Small intestine (tissue), 7 donors: ENCODE data around the gene KRT86. TPM values are rescaled to one million over a fixed set of nuclear protein-coding genes. Genes with fewer than 3 reads are reported as not detected.

Experiments used
- DNase-seq, 2 donors: peaks; one replicate each; pipeline versions ENCODE4 v3.0.0 to v3.0.0-alpha.2; 2013
- FAIRE-seq: peaks from 2 replicates; lab custom pipeline; 2012; peaks lifted over from hg19 to GRCh38; lab: Jason Lieb, UNC
- H3K27ac ChIP-seq, 3 donors: one replicate each; pipeline ENCODE4 v1.5.1; 2013; ENCODE audit warnings: low read length in 2 of 3, mild to moderate bottlenecking in 2 of 3, control low read depth in 1 of 3, inconsistent platforms in 1 of 3, low read depth in 1 of 3, moderate library complexity in 1 of 3
- H3K27me3 ChIP-seq, 3 donors: one replicate each; pipeline ENCODE4 v1.6.1; 2013; ENCODE audit warnings: low read length in 3 of 3, inconsistent platforms in 1 of 3; ENCODE audit not compliant: control insufficient read depth in 3 of 3, insufficient read depth in 3 of 3
- H3K36me3 ChIP-seq, 3 donors: one replicate each; pipeline ENCODE4 v1.6.1; 2013; ENCODE audit warnings: low read length in 3 of 3, inconsistent platforms in 1 of 3, low read depth in 1 of 3, mild to moderate bottlenecking in 1 of 3, moderate library complexity in 1 of 3; ENCODE audit not compliant: control insufficient read depth in 3 of 3, insufficient read depth in 2 of 3
- H3K4me1 ChIP-seq, 3 donors: one replicate each; pipeline ENCODE4 v1.6.1; 2013; ENCODE audit warnings: low read length in 2 of 3, inconsistent platforms in 1 of 3, low read depth in 1 of 3, mild to moderate bottlenecking in 1 of 3, moderate library complexity in 1 of 3; ENCODE audit not compliant: control insufficient read depth in 3 of 3, insufficient read depth in 2 of 3
- H3K4me3 ChIP-seq, 3 donors: one replicate each; pipeline ENCODE4 v1.5.1; 2013; ENCODE audit warnings: low read length in 3 of 3, control low read depth in 1 of 3, inconsistent platforms in 1 of 3, low read depth in 1 of 3, mild to moderate bottlenecking in 1 of 3, moderate library complexity in 1 of 3
- H3K9me3 ChIP-seq, 2 donors: one replicate each; pipeline ENCODE4 v1.6.1; 2013; ENCODE audit warnings: low read depth in 1 of 2, low read length in 1 of 2; ENCODE audit not compliant: control insufficient read depth in 2 of 2, insufficient read depth in 1 of 2
- WGBS, 3 donors: extraction: QIAGEN DNeasy Blood & Tissue Kit; methylation state at CpG; one replicate each; pipeline ENCODE4 v1.1.7; 2013; 5-methylcytosine and 5-hydroxymethylcytosine counted together
- polyA plus RNA-seq, 4 donors: library from polyadenylated mRNA; stranded (reverse) in 3 of 4; unstranded in 1 of 4; fragments of 200-250 nt in 3 of 4; fragments of 120-200 nt in 1 of 4; gene quantifications; one replicate each; pipeline versions ENCODE4 v1.2.1 to v1.2.3, GENCODE V29; 2013
- donor health status: healthy with polysubstance abuse.
- donor health status: control.
- donor health status: control.
- donor health status: Bipolar disorder and iron deficiency.
- donor health status: healthy.

The KRT86 gene
- polyA plus RNA-seq, 4 donors: 0.01 to 0.84 (median 0.54) TPM; not detected in 1

DNA sequence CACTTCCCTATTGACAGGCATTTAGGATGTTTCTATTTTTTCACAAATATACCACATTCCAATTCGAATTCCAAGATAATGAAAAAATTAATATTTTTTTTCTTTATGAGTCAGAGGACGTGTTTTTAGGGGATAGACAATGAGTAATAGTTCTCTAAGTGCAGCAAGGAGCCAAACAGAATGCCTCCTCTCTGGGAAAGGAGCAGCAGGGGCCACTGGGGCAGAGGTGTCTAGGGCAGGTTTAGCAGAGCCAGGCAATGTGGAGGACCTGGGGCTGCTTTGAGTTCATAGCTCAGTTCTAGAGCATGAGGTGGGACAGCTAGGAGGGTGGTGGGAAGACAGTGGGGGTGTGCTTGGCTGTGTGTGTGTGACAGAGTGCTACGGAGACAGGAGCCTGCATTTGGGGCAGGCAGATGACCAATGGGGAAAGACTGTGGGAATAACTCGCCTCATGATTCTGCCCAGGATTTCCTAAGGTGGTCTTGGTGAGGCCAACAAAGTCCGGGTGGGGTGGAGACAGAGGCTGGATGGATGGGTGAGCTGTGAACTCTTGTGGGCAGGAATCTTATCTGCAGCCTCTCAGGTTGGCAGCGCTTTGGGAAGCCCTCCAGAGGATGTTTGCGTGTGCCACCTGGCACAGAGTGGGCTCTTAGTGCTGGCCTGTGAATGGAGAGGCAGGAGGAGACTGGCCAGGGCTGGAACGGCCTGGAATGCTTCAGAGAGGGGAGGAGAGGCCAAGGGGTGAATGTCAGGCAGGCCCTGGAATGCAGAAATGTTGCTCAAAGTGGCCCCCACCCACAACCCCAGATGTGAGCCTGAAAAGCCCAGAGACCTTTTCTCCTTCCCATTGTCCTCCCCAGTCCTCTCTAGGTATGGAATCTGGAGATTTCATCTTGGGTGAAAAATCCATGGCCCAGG lies 43.8 kb upstream of the KRT86 start:
- H3K27me3 ChIP-seq: peaks cover 0 to 22% (median 5%) of the 10 kb centered on the region in 3 donors
- FAIRE-seq: no peak
- H3K4me3 ChIP-seq: no peak overlapping the region
- H3K4me1 ChIP-seq: peaks cover 0 to 12% (median 0%) of the 10 kb centered on the region in 3 donors
- 62 to 65% (median 63%) methylated on average over 8 of the region's 8 CpGs for WGBS, 3 donors
- no peak for DNase-seq
- no peaks in the 10 kb centered on the region for H3K9me3 ChIP-seq
- no peaks in the 10 kb centered on the region for H3K36me3 ChIP-seq
- H3K27ac ChIP-seq: no peak overlapping the region

GRCh38 chr12:52231305-52232202 lies 42.9 kb upstream of the KRT86 start:
- no peak overlapping the region for H3K27ac ChIP-seq
- WGBS, 3 donors: 53 to 65% (median 60%) methylated on average over 16 of the region's 16 CpGs

DNA sequence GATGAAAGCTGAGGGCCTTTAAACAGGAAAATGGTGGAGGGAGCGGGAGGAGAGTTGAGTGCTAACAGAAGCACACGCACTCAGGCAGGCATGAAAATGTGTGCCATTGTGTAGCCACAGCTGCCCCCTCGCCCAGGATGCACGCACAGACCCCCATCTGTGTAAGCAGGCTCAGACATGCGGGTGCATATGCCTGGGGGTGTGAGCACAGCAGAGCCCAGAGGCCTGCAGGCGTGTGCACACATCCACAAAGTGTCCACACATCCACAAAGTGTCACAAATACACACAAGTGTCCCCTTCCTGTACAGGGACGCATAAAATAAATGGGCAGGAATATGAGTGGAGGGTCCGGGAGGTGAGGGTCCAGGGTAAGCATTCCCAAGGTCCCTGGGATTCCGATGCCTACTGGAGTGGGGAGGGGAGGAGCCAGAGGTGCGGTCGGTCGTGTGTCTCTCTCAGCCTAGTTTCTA lies 42.2 kb upstream of the KRT86 start:
- WGBS, 3 donors: 60 to 80% (median 76%) methylated on average over 12 of the region's 12 CpGs
- H3K27me3 ChIP-seq: peaks cover 0 to 22% (median 5%) of the 10 kb centered on the region in 3 donors
- DNase-seq (no peak), FAIRE-seq (no peak)
- H3K36me3 ChIP-seq: no peaks in the 10 kb centered on the region
- no peaks in the 10 kb centered on the region for H3K9me3 ChIP-seq
- peaks cover 0 to 23% (median 0%) of the 10 kb centered on the region in 3 donors for H3K4me1 ChIP-seq
- no peak overlapping the region for H3K4me3 ChIP-seq
- H3K27ac ChIP-seq: no peak overlapping the region

More at GRCh38 chr12:52231305-52232202, 42.9 kb upstream of the KRT86 start:
- Histone ChIP-seq H3K4me3 (no peak overlapping the region), H3K4me1 (peaks cover 0 to 20% (median 0%) of the 10 kb centered on the region in 3 donors), H3K9me3 (no peaks in the 10 kb centered on the region), H3K27me3 (peaks cover 0 to 22% (median 5%) of the 10 kb centered on the region in 3 donors), H3K36me3 (no peaks in the 10 kb centered on the region)
- FAIRE-seq (no peak), DNase-seq (no peak)

DNA sequence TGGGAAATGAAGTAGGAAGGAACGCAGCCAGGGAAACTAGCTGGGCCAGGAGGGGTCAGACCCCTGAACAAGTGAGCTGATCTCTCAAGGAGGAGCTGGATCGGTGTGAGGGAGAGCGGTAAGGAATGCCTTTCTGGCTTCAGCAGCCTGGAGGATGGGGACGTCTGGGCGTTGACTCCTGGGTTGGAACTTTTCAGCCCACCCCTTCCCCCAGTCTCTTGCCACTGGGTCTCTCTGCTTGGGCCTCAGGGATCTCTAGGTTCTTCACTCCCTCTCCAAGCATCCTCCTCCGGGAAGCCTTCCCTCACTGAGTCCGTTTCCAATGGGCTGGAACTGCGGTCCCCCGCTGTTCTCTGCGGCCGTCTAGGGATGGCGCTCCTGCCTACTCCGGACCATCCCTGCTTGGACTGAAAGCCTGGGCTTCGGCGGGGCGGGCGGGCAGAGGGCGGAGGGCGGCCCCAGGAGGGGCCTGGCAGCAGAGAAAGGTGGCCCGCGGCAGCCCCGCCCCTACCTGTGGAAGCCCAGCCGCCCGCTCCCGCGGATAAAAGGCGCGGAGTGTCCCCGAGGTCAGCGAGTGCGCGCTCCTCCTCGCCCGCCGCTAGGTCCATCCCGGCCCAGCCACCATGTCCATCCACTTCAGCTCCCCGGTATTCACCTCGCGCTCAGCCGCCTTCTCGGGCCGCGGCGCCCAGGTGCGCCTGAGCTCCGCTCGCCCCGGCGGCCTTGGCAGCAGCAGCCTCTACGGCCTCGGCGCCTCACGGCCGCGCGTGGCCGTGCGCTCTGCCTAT lies 41.6 kb upstream of the KRT86 start, which contains the start of gene KRT7:
Gene KRT7 (plus strand): TSS at position 570 of the 788 bp plus-strand sequence. CDS start 54 bp downstream, at position 624.
- Histone ChIP-seq H3K27ac (no peak within 1 kb of the TSS), H3K36me3 (no peaks in the 10 kb centered on the region), H3K27me3 (peaks cover 0 to 22% (median 5%) of the 10 kb centered on the region in 3 donors), H3K4me1 (peaks cover 0 to 23% (median 0%) of the 10 kb centered on the region in 3 donors), H3K4me3 (no peak within 1 kb of the TSS), H3K9me3 (no peaks in the 10 kb centered on the region)
- DNase-seq (no peak), FAIRE-seq (no peak)
- WGBS, 3 donors: 7 to 18% (median 11%) methylated on average over 47 to 58 of the region's 58 CpGs

DNA sequence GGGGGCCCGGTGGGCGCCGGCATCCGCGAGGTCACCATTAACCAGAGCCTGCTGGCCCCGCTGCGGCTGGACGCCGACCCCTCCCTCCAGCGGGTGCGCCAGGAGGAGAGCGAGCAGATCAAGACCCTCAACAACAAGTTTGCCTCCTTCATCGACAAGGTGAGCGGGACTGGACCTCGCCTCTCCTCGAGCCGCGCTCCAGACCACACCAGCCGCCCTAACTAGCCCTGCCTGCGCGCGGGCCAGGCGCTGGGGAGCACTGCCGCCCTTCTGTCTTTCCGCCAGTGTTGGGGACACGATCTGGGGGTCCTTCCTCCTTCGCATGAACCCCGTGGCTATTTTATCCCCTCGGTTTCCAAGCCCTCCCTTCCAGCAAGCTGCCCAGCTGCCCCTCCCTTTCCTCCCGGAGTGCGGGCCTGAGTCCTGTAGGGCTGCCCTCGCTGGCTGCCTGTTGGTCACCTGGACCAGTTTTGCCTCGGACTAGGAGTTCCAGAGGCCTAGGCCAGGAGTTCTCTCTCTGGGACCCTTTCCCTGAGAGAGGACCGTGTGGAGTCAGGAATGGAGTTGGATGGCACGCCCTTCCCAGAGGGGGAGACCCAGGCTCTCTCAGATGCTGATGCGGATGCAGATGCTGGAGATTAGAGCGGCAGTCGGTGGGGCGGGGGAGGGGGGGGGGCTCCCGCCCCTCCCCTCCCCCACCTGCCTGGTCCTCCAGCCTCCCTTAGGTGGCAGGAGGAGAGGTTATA lies 40.8 kb upstream of the KRT86 start:
- Histone ChIP-seq H3K36me3 (no peaks in the 10 kb centered on the region), H3K9me3 (no peaks in the 10 kb centered on the region), H3K27ac (no peak overlapping the region), H3K4me3 (no peak overlapping the region), H3K4me1 (peaks cover 0 to 23% (median 0%) of the 10 kb centered on the region in 3 donors), H3K27me3 (peaks cover 0 to 22% (median 5%) of the 10 kb centered on the region in 3 donors)
- no peak for FAIRE-seq
- WGBS, 3 donors: 36 to 69% (median 64%) methylated on average over 34 to 40 of the region's 40 CpGs
- no peak for DNase-seq

DNA sequence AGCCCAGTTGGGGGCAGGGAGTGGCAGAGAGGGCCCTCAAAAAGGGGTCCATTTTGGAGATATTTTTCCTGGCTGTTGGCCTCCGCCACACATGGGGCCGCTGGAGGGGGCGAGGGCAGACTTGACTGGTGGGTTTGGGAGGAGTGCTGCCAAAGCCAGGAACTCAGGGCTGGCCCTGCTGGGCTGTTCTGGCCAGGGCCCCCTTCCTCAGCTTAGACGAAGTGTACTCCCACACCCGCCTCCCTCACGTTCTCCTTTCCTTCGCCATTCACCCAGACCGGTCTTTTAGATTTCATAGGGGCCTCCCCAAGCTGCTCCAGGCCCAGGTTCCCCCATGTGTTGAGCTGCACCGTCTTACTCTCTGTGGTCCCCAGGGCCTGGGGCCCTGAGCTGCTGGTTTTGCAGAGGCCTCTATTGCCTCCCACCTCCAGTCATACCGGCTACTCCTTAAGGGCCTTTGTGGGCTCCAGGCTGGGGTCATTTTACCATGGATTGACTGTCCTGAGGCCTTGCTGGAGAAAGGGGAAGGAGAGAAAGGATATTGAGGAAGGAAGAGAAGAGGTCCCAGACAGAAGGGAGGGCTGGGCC lies 40.1 kb upstream of the KRT86 start:
- Histone ChIP-seq H3K27me3 (peaks cover 0 to 22% (median 5%) of the 10 kb centered on the region in 3 donors), H3K27ac (no peak overlapping the region), H3K4me1 (peaks cover 0 to 25% (median 0%) of the 10 kb centered on the region in 3 donors), H3K9me3 (no peaks in the 10 kb centered on the region), H3K36me3 (no peaks in the 10 kb centered on the region), H3K4me3 (no peak overlapping the region)
- FAIRE-seq (no peak), DNase-seq (no peak)
- WGBS, 3 donors: 83 to 92% (median 90%) methylated on average over 10 of the region's 10 CpGs
